GM23338 (cell line): Measurements from ENCODE around the gene PARD6B. TPM values are rescaled to one million over a fixed set of nuclear protein-coding genes. Genes with fewer than 3 reads are reported as not detected.

Experiments
- ATAC-seq: fragments of 200-7000 bp; cut with Tn5 transposase; 3 replicates; pipeline ENCODE4 v1.9.1; 2020
- DNase-seq: peaks from one replicate; pipeline ENCODE4 v3.0.0-alpha.2; 2015; ENCODE audit warnings: low spot score
- H2AFZ ChIP-seq: fragments of 200-600 bp; sonication (generic); 2 replicates; pipeline ENCODE4 v1.8.0; 2016; ENCODE audit warnings: antibody characterized with exemption, mild to moderate bottlenecking, moderate library complexity
- H3F3A ChIP-seq: fragments of 200-600 bp; sonication (generic); replicated peaks from 2 replicates; pipeline ENCODE4 v1.8.0; 2017; ENCODE audit warnings: antibody characterized with exemption, mixed run types, low read depth
- H3K27ac ChIP-seq: fragments of 200-600 bp; sonication (generic); 2 replicates; pipeline ENCODE4 v1.6.1; 2016; ENCODE audit warnings: low read depth
- H3K27me3 ChIP-seq: fragments of 200-600 bp; sonication (generic); 2 replicates; pipeline ENCODE4 v1.8.0; 2016; ENCODE audit warnings: mild to moderate bottlenecking, mixed run types, moderate library complexity; ENCODE audit not compliant: insufficient read depth
- H3K36me3 ChIP-seq: fragments of 200-600 bp; sonication (generic); 2 replicates; pipeline ENCODE4 v1.8.0; 2016; ENCODE audit warnings: mild to moderate bottlenecking; ENCODE audit not compliant: insufficient read depth
- H3K4me1 ChIP-seq: fragments of 200-600 bp; sonication (generic); 2 replicates; pipeline ENCODE4 v1.8.0; 2016; ENCODE audit warnings: mild to moderate bottlenecking, moderate library complexity; ENCODE audit not compliant: insufficient read depth
- H3K4me2 ChIP-seq: fragments of 200-600 bp; sonication (generic); 2 replicates; pipeline ENCODE4 v1.7.1; 2017; ENCODE audit warnings: mixed run types
- H3K4me3 ChIP-seq: fragments of 200-600 bp; sonication (generic); 2 replicates; pipeline ENCODE4 v1.6.1; 2016; ENCODE audit warnings: mixed run types
- H3K79me2 ChIP-seq: fragments of 200-600 bp; sonication (generic); replicated peaks from 2 replicates; pipeline ENCODE4 v1.8.0; 2017; ENCODE audit warnings: mild to moderate bottlenecking; ENCODE audit not compliant: insufficient read depth
- H3K9me2 ChIP-seq: fragments of 200-600 bp; sonication (generic); 2 replicates; pipeline ENCODE4 v1.8.0; 2017; ENCODE audit not compliant: insufficient read depth
- H4K20me1 ChIP-seq: fragments of 200-600 bp; sonication (generic); replicated peaks from 2 replicates; pipeline ENCODE4 v1.8.0; 2017; ENCODE audit warnings: mild to moderate bottlenecking; ENCODE audit not compliant: insufficient read depth
- H3K27ac Mint-ChIP-seq: 2 replicates; pipeline ENCODE4 v1.8.0; 2020; ENCODE audit warnings: inconsistent platforms, mild to moderate bottlenecking, moderate library complexity, mixed read lengths
- H3K27me3 Mint-ChIP-seq: 3 replicates; pipeline ENCODE4 v1.8.0; 2022; ENCODE audit warnings: low read depth, mild to moderate bottlenecking, moderate library complexity, mixed read lengths, inconsistent platforms; ENCODE audit not compliant: insufficient read depth, poor library complexity
- H3K36me3 Mint-ChIP-seq: 3 replicates; pipeline ENCODE4 v1.8.0; 2021; ENCODE audit warnings: low read depth, mild to moderate bottlenecking, inconsistent platforms, moderate library complexity, mixed read lengths
- H3K4me1 Mint-ChIP-seq: 3 replicates; pipeline ENCODE4 v1.8.0; 2020; ENCODE audit warnings: mild to moderate bottlenecking, inconsistent platforms, mixed read lengths
- H3K4me3 Mint-ChIP-seq: 3 replicates; pipeline ENCODE4 v1.8.0; 2021; ENCODE audit warnings: moderate library complexity, mild to moderate bottlenecking, inconsistent platforms, mixed read lengths
- H3K9me3 Mint-ChIP-seq: 3 replicates; pipeline ENCODE4 v1.8.0; 2020; ENCODE audit warnings: moderate library complexity, mild to moderate bottlenecking, inconsistent platforms, mixed read lengths
- CREB1 ChIP-seq: fragments of 250-450 bp; sonication (Bioruptor Pico); IDR thresholded peaks from 2 replicates; pipeline ENCODE4 v1.5.0; 2020; ENCODE audit warnings: low read depth, mild to moderate bottlenecking, moderate library complexity
- EZH2 ChIP-seq: fragments of 200-600 bp; sonication (generic); IDR thresholded peaks from one replicate; pipeline ENCODE4 v1.8.0; 2017; ENCODE audit warnings: antibody characterized with exemption, mild to moderate bottlenecking, low read depth; ENCODE audit not compliant: unreplicated experiment
- EZH2phosphoT487 ChIP-seq: fragments of 200-600 bp; sonication (generic); IDR thresholded peaks from one replicate; pipeline ENCODE4 v1.8.1; 2018; ENCODE audit warnings: antibody characterized with exemption; ENCODE audit not compliant: unreplicated experiment
- JUNB ChIP-seq: IDR thresholded peaks from one replicate; pipeline ENCODE4 v1.6.1; 2016; ENCODE audit warnings: antibody characterized with exemption; ENCODE audit not compliant: unreplicated experiment
- NANOG ChIP-seq: IDR thresholded peaks from 2 replicates; pipeline ENCODE4 v1.6.1; 2016; ENCODE audit warnings: antibody characterized with exemption, borderline replicate concordance
- POLR2AphosphoS5 ChIP-seq: IDR thresholded peaks from 2 replicates; pipeline ENCODE4 v1.6.1; 2016; ENCODE audit warnings: antibody characterized with exemption, low read depth
- ZNF114 ChIP-seq: fragments of 250-450 bp; sonication (Bioruptor Pico); IDR thresholded peaks from 2 replicates; pipeline ENCODE4 v1.5.0; 2020; ENCODE audit warnings: mild to moderate bottlenecking, moderate library complexity
- ZNF331 ChIP-seq: fragments of 250-450 bp; sonication (Bioruptor Pico); IDR thresholded peaks from 2 replicates; pipeline ENCODE4 v1.5.0; 2020; ENCODE audit warnings: low read depth, mild to moderate bottlenecking, moderate library complexity
- polyA plus RNA-seq: library from polyadenylated mRNA; unstranded; fragments of >200 nt; fragmentation: Nextera tagmentation; extraction: Ambion mirVana; gene quantifications from 2 replicates; pipeline ENCODE4 v1.2.1, GENCODE V29; 2016
- total RNA-seq: library from RNA; depleted of rRNA; stranded (reverse); fragments of >200 nt; shearing (Covaris generic); gene quantifications from 2 replicates; pipeline ENCODE4 v1.2.3, GENCODE V29; 2014
- TF ChIP-seq, protein P1 (sequence below): IDR thresholded peaks from one replicate; pipeline ENCODE4 v1.6.1; 2018; ENCODE audit warnings: antibody characterized with exemption; ENCODE audit not compliant: unreplicated experiment
- TF ChIP-seq, protein P2 (sequence below), 2 experiments: fragments of 200-600 bp in 1 of 2; sonication (generic) in 1 of 2; conservative IDR thresholded peaks; 2 replicates each; pipeline versions ENCODE4 v1.5.1 to v1.6.1; 2016 to 2017; ENCODE audit warnings: antibody characterized with exemption in 2 of 2, low read depth in 2 of 2, mild to moderate bottlenecking in 2 of 2, moderate library complexity in 1 of 2
- TF ChIP-seq, protein P3 (sequence below): IDR thresholded peaks from 2 replicates; pipeline ENCODE4 v1.6.1; 2016; ENCODE audit warnings: antibody characterized with exemption

Gene PARD6B
- total and polyA plus RNA-seq, 2 experiments from 2014 or later = 23.5 to 29.2 TPM

DNA sequence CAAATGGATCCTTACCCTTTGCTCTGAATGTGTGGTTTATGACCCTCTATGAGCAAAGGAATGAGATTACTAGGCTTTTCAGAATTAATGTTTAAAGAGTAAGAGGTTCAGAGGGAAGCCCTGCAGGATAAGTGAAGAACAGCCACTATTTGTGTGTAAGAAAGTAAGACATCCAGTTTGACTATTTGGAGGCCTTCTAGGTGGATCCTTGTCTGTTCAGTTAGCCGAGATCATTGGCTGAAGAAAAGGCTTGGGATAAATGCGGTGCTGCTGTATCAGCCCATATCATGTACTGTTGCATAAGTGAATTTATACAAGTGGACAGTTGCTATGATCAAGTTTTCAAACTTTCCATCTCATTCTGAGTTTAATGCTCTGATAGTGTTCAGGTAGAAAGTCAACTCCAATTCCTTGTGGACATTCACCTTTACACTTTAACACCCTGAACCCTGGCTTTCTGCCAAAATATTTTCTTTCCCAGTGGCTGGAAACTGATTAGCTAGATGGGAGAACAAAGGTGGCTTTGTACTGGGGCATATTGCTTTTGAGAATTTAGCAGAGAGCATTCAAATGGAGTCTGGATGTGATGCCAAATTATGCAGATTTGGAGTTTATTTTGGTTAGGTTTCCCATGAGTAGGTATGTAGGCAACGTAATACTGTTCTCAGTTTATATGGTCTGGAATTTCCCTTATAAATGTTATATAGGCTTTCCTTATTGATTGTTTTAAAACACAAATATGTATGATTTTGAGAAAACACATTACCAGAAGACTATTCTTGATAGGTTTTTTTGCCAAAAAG is 15.0 kb downstream of the PARD6B start:
- Histone ChIP-seq H3K9me2 (no peaks in the 10 kb centered on the region), H3K4me1 (peaks cover 19% of the 10 kb centered on the region), H3K36me3 (peaks cover 11% of the 10 kb centered on the region), H3K4me2 (no peak overlapping the region), H3F3A (0 out of 2 replicates have a peak, but pooled peaks cover 2% of the 10 kb centered on the region), H3K27ac (no peak overlapping the region; the same call in 1 of the 2 replicates), H4K20me1 (peaks cover 7% of the 10 kb centered on the region; the same call in 1 of the 2 replicates), H3K27me3 (no peaks in the 10 kb centered on the region), H2AFZ (no peak overlapping the region), H3K79me2 (peaks cover 47% of the 10 kb centered on the region), H3K4me3 (no peak overlapping the region)
- no peak for TF ChIP-seq ZNF114 (CRISPR knock-in tag)
- TF ChIP-seq, protein P1, sequence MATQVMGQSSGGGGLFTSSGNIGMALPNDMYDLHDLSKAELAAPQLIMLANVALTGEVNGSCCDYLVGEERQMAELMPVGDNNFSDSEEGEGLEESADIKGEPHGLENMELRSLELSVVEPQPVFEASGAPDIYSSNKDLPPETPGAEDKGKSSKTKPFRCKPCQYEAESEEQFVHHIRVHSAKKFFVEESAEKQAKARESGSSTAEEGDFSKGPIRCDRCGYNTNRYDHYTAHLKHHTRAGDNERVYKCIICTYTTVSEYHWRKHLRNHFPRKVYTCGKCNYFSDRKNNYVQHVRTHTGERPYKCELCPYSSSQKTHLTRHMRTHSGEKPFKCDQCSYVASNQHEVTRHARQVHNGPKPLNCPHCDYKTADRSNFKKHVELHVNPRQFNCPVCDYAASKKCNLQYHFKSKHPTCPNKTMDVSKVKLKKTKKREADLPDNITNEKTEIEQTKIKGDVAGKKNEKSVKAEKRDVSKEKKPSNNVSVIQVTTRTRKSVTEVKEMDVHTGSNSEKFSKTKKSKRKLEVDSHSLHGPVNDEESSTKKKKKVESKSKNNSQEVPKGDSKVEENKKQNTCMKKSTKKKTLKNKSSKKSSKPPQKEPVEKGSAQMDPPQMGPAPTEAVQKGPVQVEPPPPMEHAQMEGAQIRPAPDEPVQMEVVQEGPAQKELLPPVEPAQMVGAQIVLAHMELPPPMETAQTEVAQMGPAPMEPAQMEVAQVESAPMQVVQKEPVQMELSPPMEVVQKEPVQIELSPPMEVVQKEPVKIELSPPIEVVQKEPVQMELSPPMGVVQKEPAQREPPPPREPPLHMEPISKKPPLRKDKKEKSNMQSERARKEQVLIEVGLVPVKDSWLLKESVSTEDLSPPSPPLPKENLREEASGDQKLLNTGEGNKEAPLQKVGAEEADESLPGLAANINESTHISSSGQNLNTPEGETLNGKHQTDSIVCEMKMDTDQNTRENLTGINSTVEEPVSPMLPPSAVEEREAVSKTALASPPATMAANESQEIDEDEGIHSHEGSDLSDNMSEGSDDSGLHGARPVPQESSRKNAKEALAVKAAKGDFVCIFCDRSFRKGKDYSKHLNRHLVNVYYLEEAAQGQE = no peak
- no peak for TF ChIP-seq NANOG
- TF ChIP-seq EZH2phosphoT487 = no peak
- no peak for TF ChIP-seq POLR2AphosphoS5
- no peak for TF ChIP-seq JUNB
- TF ChIP-seq, protein P2, sequence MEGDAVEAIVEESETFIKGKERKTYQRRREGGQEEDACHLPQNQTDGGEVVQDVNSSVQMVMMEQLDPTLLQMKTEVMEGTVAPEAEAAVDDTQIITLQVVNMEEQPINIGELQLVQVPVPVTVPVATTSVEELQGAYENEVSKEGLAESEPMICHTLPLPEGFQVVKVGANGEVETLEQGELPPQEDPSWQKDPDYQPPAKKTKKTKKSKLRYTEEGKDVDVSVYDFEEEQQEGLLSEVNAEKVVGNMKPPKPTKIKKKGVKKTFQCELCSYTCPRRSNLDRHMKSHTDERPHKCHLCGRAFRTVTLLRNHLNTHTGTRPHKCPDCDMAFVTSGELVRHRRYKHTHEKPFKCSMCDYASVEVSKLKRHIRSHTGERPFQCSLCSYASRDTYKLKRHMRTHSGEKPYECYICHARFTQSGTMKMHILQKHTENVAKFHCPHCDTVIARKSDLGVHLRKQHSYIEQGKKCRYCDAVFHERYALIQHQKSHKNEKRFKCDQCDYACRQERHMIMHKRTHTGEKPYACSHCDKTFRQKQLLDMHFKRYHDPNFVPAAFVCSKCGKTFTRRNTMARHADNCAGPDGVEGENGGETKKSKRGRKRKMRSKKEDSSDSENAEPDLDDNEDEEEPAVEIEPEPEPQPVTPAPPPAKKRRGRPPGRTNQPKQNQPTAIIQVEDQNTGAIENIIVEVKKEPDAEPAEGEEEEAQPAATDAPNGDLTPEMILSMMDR (conservative IDR thresholded peaks at IDR 0.05; ENCODE audit: low read depth in 2 of 2) = no peak
- TF ChIP-seq ZNF331 (CRISPR knock-in tag) = no peak
- TF ChIP-seq, protein P3, sequence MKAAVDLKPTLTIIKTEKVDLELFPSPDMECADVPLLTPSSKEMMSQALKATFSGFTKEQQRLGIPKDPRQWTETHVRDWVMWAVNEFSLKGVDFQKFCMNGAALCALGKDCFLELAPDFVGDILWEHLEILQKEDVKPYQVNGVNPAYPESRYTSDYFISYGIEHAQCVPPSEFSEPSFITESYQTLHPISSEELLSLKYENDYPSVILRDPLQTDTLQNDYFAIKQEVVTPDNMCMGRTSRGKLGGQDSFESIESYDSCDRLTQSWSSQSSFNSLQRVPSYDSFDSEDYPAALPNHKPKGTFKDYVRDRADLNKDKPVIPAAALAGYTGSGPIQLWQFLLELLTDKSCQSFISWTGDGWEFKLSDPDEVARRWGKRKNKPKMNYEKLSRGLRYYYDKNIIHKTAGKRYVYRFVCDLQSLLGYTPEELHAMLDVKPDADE = no peak
- TF ChIP-seq EZH2 = no peak
- no peak for TF ChIP-seq CREB1 (CRISPR knock-in tag)
- ATAC-seq (no peak), DNase-seq (no peak)
- H3K4me1 Mint-ChIP-seq = peaks cover 38% of the 10 kb centered on the region
- peaks cover 36% of the 10 kb centered on the region for H3K36me3 Mint-ChIP-seq
- H3K27me3 Mint-ChIP-seq = peaks cover 8% of the 10 kb centered on the region
- no peaks in the 10 kb centered on the region for H3K9me3 Mint-ChIP-seq
- no peak overlapping the region for H3K4me3 Mint-ChIP-seq
- H3K27ac Mint-ChIP-seq = peak overlapping the region; percentile 52; the same call in 1 of the 2 replicates
